ENCODE data around the gene TPRG1L. TPM values are rescaled to one million over a fixed set of nuclear protein-coding genes. Genes with fewer than 3 reads are reported as not detected.

TPRG1L gene
- total RNA-seq, 1 experiment from 2014 or later = 9.6 TPM

GRCh38 chr1:3593745-3594144 lies 31.1 kb upstream of the TPRG1L start:
- DNase-seq (ENCODE audit: low read depth) = no peak

- DNase-seq (ENCODE audit: low read depth) = no peak
These were observed 30.0 kb upstream of the TPRG1L start for GRCh38 chr1:3594706-3595377.

GRCh38 chr1:3595949-3596348 lies 28.9 kb upstream of the TPRG1L start:
- DNase-seq (ENCODE audit: low read depth) = no peak

GRCh38 chr1:3596663-3597598 lies 27.9 kb upstream of the TPRG1L start:
- DNase-seq (ENCODE audit: low read depth) = no peak

GRCh38 chr1:3597599-3597964 lies 27.2 kb upstream of the TPRG1L start:
- no peak for DNase-seq (ENCODE audit: low read depth)

GRCh38 chr1:3598051-3598491 lies 26.7 kb upstream of the TPRG1L start:
- DNase-seq (ENCODE audit: low read depth) = no peak

GRCh38 chr1:3598522-3599285 lies 26.1 kb upstream of the TPRG1L start:
- no peak for DNase-seq (ENCODE audit: low read depth)

GRCh38 chr1:3599286-3599811 lies 25.5 kb upstream of the TPRG1L start:
- DNase-seq (ENCODE audit: low read depth) = peak; percentile 44

- DNase-seq (ENCODE audit: low read depth) = no peak
These were observed 25.0 kb upstream of the TPRG1L start for GRCh38 chr1:3599816-3600215.

GRCh38 chr1:3600354-3600753 lies 24.5 kb upstream of the TPRG1L start:
- no peak for DNase-seq (ENCODE audit: low read depth)

GRCh38 chr1:3601743-3602142 lies 23.1 kb upstream of the TPRG1L start:
- DNase-seq (ENCODE audit: low read depth) = no peak

GRCh38 chr1:3602375-3602774 lies 22.4 kb upstream of the TPRG1L start:
- DNase-seq (ENCODE audit: low read depth) = no peak

GRCh38 chr1:3603156-3603555 lies 21.7 kb upstream of the TPRG1L start:
- no peak for DNase-seq (ENCODE audit: low read depth)

GRCh38 chr1:3603571-3604467 lies 21.0 kb upstream of the TPRG1L start:
- DNase-seq (ENCODE audit: low read depth) = no peak

GRCh38 chr1:3604468-3604974 lies 20.3 kb upstream of the TPRG1L start:
- no peak for DNase-seq (ENCODE audit: low read depth)

GRCh38 chr1:3604997-3605823 lies 19.6 kb upstream of the TPRG1L start:
- DNase-seq (ENCODE audit: low read depth) = no peak

- no peak for DNase-seq (ENCODE audit: low read depth)
These were observed 17.8 kb upstream of the TPRG1L start for GRCh38 chr1:3606779-3607702.

GRCh38 chr1:3607703-3608065 lies 17.1 kb upstream of the TPRG1L start:
- DNase-seq (ENCODE audit: low read depth) = no peak

GRCh38 chr1:3608154-3608553 lies 16.7 kb upstream of the TPRG1L start:
- no peak for DNase-seq (ENCODE audit: low read depth)

Measured in RPMI7951 (cell line).